K562 (cell line): ENCODE data around the gene ANO8. TPM values are rescaled to one million over a fixed set of nuclear protein-coding genes. Genes with fewer than 3 reads are reported as not detected.

Source experiments
- ATAC-seq: fragments of 200-7000 bp; cut with Tn5 transposase; 3 replicates; pipeline ENCODE4 v1.9.1; 2020; ENCODE audit warnings: moderate library complexity
- BruUV-seq: library from RNA; stranded (reverse); fragments of 400-500 nt; replicated peaks from 2 replicates; lab custom pipeline; 2021; lab: Mats Ljungman, UMichigan
- CTCF ChIA-PET: fragments of 300-600 bp; formaldehyde crosslinking; extraction: SDS; loops from one replicate; lab custom pipeline; 2021; ENCODE audit warnings: low intra/inter-chr PET ratio; lab: Yijun Ruan, JAX
- POLR2A ChIA-PET: fragments of 300-600, 350-650 bp; sonication (Branson Sonifier 250); formaldehyde crosslinking; extraction: SDS; loops from one replicate; lab custom pipeline; 2021; ENCODE audit warnings: antibody characterized with exemption, inconsistent platforms; lab: Yijun Ruan, JAX
- DNase-seq, 4 experiments: peaks; one replicate each; pipeline versions ENCODE4 v3.0.0 to v3.0.0-alpha.2; 2011 to 2018; ENCODE audit warnings: low spot score in 3 of 4, mixed read lengths in 3 of 4; ENCODE audit errors: extremely low read depth in 1 of 4
- FAIRE-seq: peaks from 2 replicates; lab custom pipeline; 2011; peaks lifted over from hg19 to GRCh38; lab: Jason Lieb, UNC
- H2AFZ ChIP-seq: 2 replicates; pipeline ENCODE4 v1.6.0; 2011; ENCODE audit warnings: low read depth, low read length, control low read depth, inconsistent platforms
- H3K27ac ChIP-seq: fragments of 200-600 bp; 3 replicates; pipeline ENCODE4 v1.8.0; 2011; ENCODE audit warnings: low read depth, mild to moderate bottlenecking, control low read depth, inconsistent platforms, low read length, moderate library complexity, mixed read lengths; ENCODE audit errors: extremely low read depth
- H3K27me3 ChIP-seq, 2 experiments: fragments of 300-600 bp in 1 of 2; 2 replicates in 1 of 2; 3 replicates in 1 of 2; pipeline versions ENCODE4 v1.6.0 to v1.8.0; 2011; ENCODE audit warnings: inconsistent platforms in 2 of 2, low read length in 2 of 2, mild to moderate bottlenecking in 1 of 2, mixed read lengths in 1 of 2, moderate library complexity in 1 of 2; ENCODE audit not compliant: control insufficient read depth in 2 of 2, insufficient read depth in 2 of 2
- H3K36me3 ChIP-seq: fragments of 300-600 bp; 3 replicates; pipeline ENCODE4 v1.8.0; 2011; ENCODE audit warnings: mild to moderate bottlenecking, low read length, inconsistent platforms; ENCODE audit not compliant: control insufficient read depth, insufficient read depth
- H3K4me1 ChIP-seq, 2 experiments: fragments of 200-600 bp in 1 of 2; replicated peaks in 1 of 2; 2 replicates in 1 of 2; 3 replicates in 1 of 2; pipeline versions ENCODE4 v1.5.1 to v1.8.0; 2011; ENCODE audit warnings: inconsistent platforms in 2 of 2, low read length in 2 of 2, mild to moderate bottlenecking in 1 of 2, mixed read lengths in 1 of 2, moderate library complexity in 1 of 2; ENCODE audit not compliant: control insufficient read depth in 2 of 2, insufficient read depth in 2 of 2
- H3K4me2 ChIP-seq: 2 replicates; pipeline ENCODE4 v1.6.1; 2011; ENCODE audit warnings: low read length, control low read depth, inconsistent platforms, mixed read lengths; ENCODE audit not compliant: insufficient read depth
- H3K4me3 ChIP-seq: fragments of 200-600 bp; sonication (generic), shearing (Covaris generic); 2 replicates; pipeline ENCODE4 v1.5.1; 2016; ENCODE audit warnings: control low read depth, inconsistent platforms
- H3K79me2 ChIP-seq: fragments of 200-600 bp; 3 replicates; pipeline ENCODE4 v1.8.0; 2011; ENCODE audit warnings: low read length, inconsistent platforms; ENCODE audit not compliant: control insufficient read depth, insufficient read depth
- H3K9ac ChIP-seq, 2 experiments: 2 replicates each; pipeline versions ENCODE4 v1.6.0 to v1.6.1; 2011; ENCODE audit warnings: low read depth in 2 of 2, low read length in 2 of 2, control low read depth in 1 of 2, inconsistent platforms in 1 of 2, mild to moderate bottlenecking in 1 of 2, mixed read lengths in 1 of 2; ENCODE audit not compliant: insufficient read depth in 1 of 2
- H3K9me1 ChIP-seq: one replicate; pipeline ENCODE4 v1.6.0; 2011; ENCODE audit warnings: inconsistent platforms, mild to moderate bottlenecking, low read length, moderate library complexity; ENCODE audit not compliant: control insufficient read depth, insufficient read depth
- H3K9me3 ChIP-seq: replicated peaks from 2 replicates; pipeline ENCODE4 v1.5.1; 2011; ENCODE audit warnings: low read depth, low read length, inconsistent platforms; ENCODE audit not compliant: control insufficient read depth, insufficient read depth
- H4K20me1 ChIP-seq: replicated peaks from 2 replicates; pipeline ENCODE4 v1.6.1; 2011; ENCODE audit warnings: low read length, inconsistent platforms, mixed read lengths; ENCODE audit not compliant: control insufficient read depth, insufficient read depth
- BMI1 ChIP-seq: fragments of 150-350 bp; IDR thresholded peaks from 2 replicates; pipeline ENCODE4 v1.6.1; 2014; ENCODE audit warnings: low read length
- DNMT1 ChIP-seq: fragments of 450-650 bp; IDR thresholded peaks from 2 replicates; pipeline ENCODE4 v1.6.1; 2016; ENCODE audit warnings: antibody characterized with exemption, mild to moderate bottlenecking
- ETV5 ChIP-seq: sonication (generic); formaldehyde crosslinking; IDR thresholded peaks from 2 replicates; pipeline ENCODE4 v1.4.0; 2020; ENCODE audit warnings: low read depth, mild to moderate bottlenecking, missing genetic modification reagents
- FOXO4 ChIP-seq: fragments of 450-650 bp; formaldehyde crosslinking; IDR thresholded peaks from 2 replicates; pipeline ENCODE4 v1.4.0; 2020; ENCODE audit warnings: mild to moderate bottlenecking, moderate library complexity
- MAFG ChIP-seq: fragments of 450-650 bp; conservative IDR thresholded peaks from 2 replicates; pipeline ENCODE4 v1.6.1; 2016; ENCODE audit warnings: missing genetic modification characterization, missing compliant biosample characterization
- RBBP5 ChIP-seq: fragments of 200-600 bp; sonication (generic); IDR thresholded peaks from 2 replicates; pipeline ENCODE4 v1.6.1; 2012; ENCODE audit warnings: borderline replicate concordance, mild to moderate bottlenecking, low read length, control low read depth, inconsistent platforms; ENCODE audit not compliant: insufficient read depth, poor library complexity, severe bottlenecking
- STAT5A ChIP-seq: IDR thresholded peaks from 2 replicates; pipeline ENCODE4 v1.6.1; 2012; ENCODE audit warnings: low read length, inconsistent platforms, borderline replicate concordance
- TAF9B ChIP-seq: fragments of 450-650 bp; IDR thresholded peaks from 2 replicates; pipeline ENCODE4 v1.6.1; 2018; ENCODE audit warnings: mild to moderate bottlenecking; ENCODE audit not compliant: partially characterized antibody
- WHSC1 ChIP-seq: IDR thresholded peaks from one replicate; pipeline ENCODE4 v1.6.1; 2012; ENCODE audit warnings: low read length, control low read depth, inconsistent platforms
- ZBTB7A ChIP-seq: IDR thresholded peaks from 2 replicates; pipeline ENCODE4 v1.6.1; 2011; ENCODE audit warnings: low read depth, mild to moderate bottlenecking, low read length, moderate library complexity, borderline replicate concordance; ENCODE audit not compliant: control insufficient read depth
- ZFP36 ChIP-seq: fragments of 150-350 bp; IDR thresholded peaks from 2 replicates; pipeline ENCODE4 v1.6.1; 2018; ENCODE audit warnings: low read length, low read depth; ENCODE audit not compliant: partially characterized antibody
- ZNF12 ChIP-seq: sonication (generic); formaldehyde crosslinking; IDR thresholded peaks from 2 replicates; pipeline ENCODE4 v1.4.0; 2020; ENCODE audit warnings: mild to moderate bottlenecking, missing genetic modification reagents
- ZNF24 ChIP-seq: fragments of 450-650 bp; IDR thresholded peaks from 2 replicates; pipeline ENCODE4 v1.6.1; 2016
- WGBS: fragments of 100-300 bp; shearing (Covaris generic); methylation state at CpG from one replicate; pipeline ENCODE4 v1.1.6; 2016; ENCODE audit warnings: low coverage, mixed read lengths; ENCODE audit not compliant: insufficient coverage; ENCODE audit errors: missing lambda C conversion rate; 5-methylcytosine and 5-hydroxymethylcytosine counted together
- in situ Hi-C: fragments of 300-500 bp; cut with MboI; formaldehyde crosslinking; loops from 4 replicates; pipeline ENCODE4 v1.15.0; 2018; ENCODE audit warnings: inconsistent platforms, mixed read lengths
- intact Hi-C: fragments of 100-400 bp; cut with micrococcal nuclease; formaldehyde crosslinking; loops from 2 replicates; pipeline ENCODE4 v1.14.2; 2022
- polyA plus RNA-seq, 8 experiments: library from polyadenylated mRNA; depleted of rRNA in 4 of 8; stranded (reverse) in 5 of 8; unstranded in 3 of 8; fragments of >200 nt; fragmentation: Nextera tagmentation in 2 of 8; fragmentation: Illumina TruSeq in 1 of 8; extraction: Ambion mirVana in 2 of 8; extraction: Trizol in 1 of 8; gene quantifications; 2 replicates each; pipeline versions ENCODE4 v1.2.1 to v1.2.3, GENCODE V29; 2011 to 2014; ENCODE audit warnings: inconsistent platforms in 1 of 8, missing spikeins in 1 of 8
- total RNA-seq, 7 experiments: library from RNA; depleted of rRNA in 6 of 7; stranded (reverse); fragments of >200 nt in 6 of 7; fragmentation: Illumina TruSeq in 2 of 7; extraction: Trizol in 2 of 7; gene quantifications; 2 replicates each; pipeline versions ENCODE4 v1.2.1 to v1.2.3, GENCODE V29; 2011 to 2021; ENCODE audit warnings: low replicate concordance in 1 of 7

ANO8 gene
- total and polyA plus RNA-seq, 9 of the 15 experiments (the other 6 are each of a cell fraction or from before 2014, with no cell fraction given) = 0.07 to 7.6 (median 2.3) TPM; not detected in 1

GRCh38 chr19:17378271-17378670 lies 43.6 kb upstream of the ANO8 start:
- H2AFZ ChIP-seq = no peak overlapping the region
- no peak overlapping the region for H3K9ac ChIP-seq
- intact Hi-C loops (no loop called here), in situ Hi-C loops (no loop called here)
- ATAC-seq = no peak
- no peaks in the 10 kb centered on the region for H3K79me2 ChIP-seq
- H3K36me3 ChIP-seq = no peaks in the 10 kb centered on the region
- no peak for FAIRE-seq
- no peaks in the 10 kb centered on the region for H4K20me1 ChIP-seq
- peaks cover 15 to 18% of the 10 kb centered on the region in 2 experiments; a peak in 4 of 5 replicates for H3K4me1 ChIP-seq
- no peak for DNase-seq
- 47% methylated on average over 13 of the region's 13 CpGs for WGBS
- TF ChIP-seq WHSC1 (no peak), ZNF24 (no peak), ETV5 (CRISPR knock-in tag) (no peak), DNMT1 (no peak), MAFG (tag) (no peak)
- no peak overlapping the region for H3K4me2 ChIP-seq
- BruUV-seq = no TSS peak
- H3K9me3 ChIP-seq = peaks cover 3% of the 10 kb centered on the region; the same call in 1 of the 2 replicates
- H3K27ac ChIP-seq = no peak overlapping the region
- no peaks in the 10 kb centered on the region for H3K9me1 ChIP-seq
- ChIA-PET POLR2A (interaction anchor here (1.4 kb wide), 1 partner anchor 25 kb away, joined by 6 read pairs; no protein-coding TSS in a partner anchor), CTCF (no interaction called here)
- H3K4me3 ChIP-seq = no peak overlapping the region
- H3K27me3 ChIP-seq = no peaks in the 10 kb centered on the region; a peak in 1 of 5 replicates

- FAIRE-seq = no peak
- POLR2A ChIA-PET = interaction anchor here (0.9 kb wide), 1 partner anchor 15 kb away, joined by 4 read pairs; no protein-coding TSS in a partner anchor
- CTCF ChIA-PET = no interaction called here
- peak; percentile 79 for TF ChIP-seq ZBTB7A
- no peak for TF ChIP-seq FOXO4 (CRISPR knock-in tag)
- TF ChIP-seq ZNF12 (CRISPR knock-in tag) = no peak
- no peak for TF ChIP-seq BMI1
- no peak for TF ChIP-seq RBBP5
- TF ChIP-seq ZFP36 = no peak
- TF ChIP-seq STAT5A = no peak
- no peak for TF ChIP-seq TAF9B
Measured at GRCh38 chr19:17376935-17377600, 42.4 kb upstream of the ANO8 start, which contains the start of gene PLVAP. TSS of gene PLVAP (minus strand) at chr19:17377342. CDS start at chr19:17377288, 54 bp downstream.

More at GRCh38 chr19:17376935-17377600, 42.4 kb upstream of the ANO8 start, which contains the start of gene PLVAP:
- H3K4me2 ChIP-seq = peak within 1 kb of the TSS; percentile 60
- ATAC-seq = peak; percentile 93
- H3K4me3 ChIP-seq = no peak within 1 kb of the TSS
- H3K79me2 ChIP-seq = no peaks in the 10 kb centered on the region
- peak; percentile 71 to 76 (median 75) for DNase-seq
- H3K27ac ChIP-seq = no peak within 1 kb of the TSS
- intact Hi-C loops = no loop called here
- H3K4me1 ChIP-seq = peaks cover 10 to 18% of the 10 kb centered on the region in 2 experiments; a peak in 4 of 5 replicates
- no peaks in the 10 kb centered on the region for H3K9me1 ChIP-seq
- 25% methylated on average over 38 of the region's 39 CpGs for WGBS
- BruUV-seq = no TSS peak
- no peaks in the 10 kb centered on the region for H3K36me3 ChIP-seq
- in situ Hi-C loops = no loop called here
- no peaks in the 10 kb centered on the region; a peak in 1 of 5 replicates for H3K27me3 ChIP-seq
- H2AFZ ChIP-seq = peak within 1 kb of the TSS; percentile 83
- H3K9ac ChIP-seq = peak within 1 kb of the TSS in 1 of 2 experiments; percentile 77; a peak in 2 of 4 replicates
- H3K9me3 ChIP-seq = peaks cover 3% of the 10 kb centered on the region; the same call in 1 of the 2 replicates
- no peaks in the 10 kb centered on the region for H4K20me1 ChIP-seq
